Upper lobe of left lung (tissue), 4 donors: ENCODE results near the gene RELCH.

Experiments used
- CTCF ChIP-seq, 6 experiments: fragments of 450-650 bp in 4 of 6; fragments of 200-600 bp in 2 of 6; sonication (generic) in 2 of 6; IDR thresholded peaks; one replicate each; pipeline ENCODE4 v1.5.1; 2016 to 2019; ENCODE audit warnings: antibody characterized with exemption in 6 of 6
- POLR2A ChIP-seq, 4 donors: fragments of 450-650 bp; IDR thresholded peaks; one replicate each; pipeline ENCODE4 v1.5.1; 2016 to 2017; ENCODE audit warnings: antibody characterized with exemption in 4 of 4, mild to moderate bottlenecking in 2 of 4

GRCh38 chr18:62172298-62172697 lies 14.8 kb upstream of the RELCH start:
- TF ChIP-seq POLR2A (IDR thresholded peaks at IDR 0.05) (no peak), CTCF (IDR thresholded peaks at IDR 0.05) (no peak)
